ENCODE results near the gene GRB14.

Gene GRB14

GRCh38 chr2:164447660-164448059, 173.6 kb downstream of the GRB14 start:
- TF ChIP-seq FOXP2 (optimal IDR thresholded peaks at IDR 0.05; ENCODE audit: borderline replicate concordance, extremely low read depth, extremely low read length, insufficient read depth) (no peak), TAF1 (IDR thresholded peaks at IDR 0.05; ENCODE audit: borderline replicate concordance, insufficient read depth, low read length) (no peak), SIN3A (IDR thresholded peaks at IDR 0.05; ENCODE audit: borderline replicate concordance, insufficient read depth, low read length) (no peak), POLR2AphosphoS5 (IDR thresholded peaks at IDR 0.05; ENCODE audit: low read depth, low read length) (no peak), REST (IDR thresholded peaks at IDR 0.05; ENCODE audit: insufficient read depth in 1 of 2, low read depth in 2 of 2, low read length in 2 of 2) (no peak)
